SK-N-SH (cell line): ENCODE measurements around the gene KLHL5. TPM values are rescaled to one million over a fixed set of nuclear protein-coding genes. Genes with fewer than 3 reads are reported as not detected.

ENCODE experiments used
- CTCF ChIA-PET: fragments of 300-600, 350-600 bp; formaldehyde crosslinking; extraction: SDS; loops from one replicate; lab custom pipeline; 2021; lab: Yijun Ruan, JAX
- POLR2A ChIA-PET: fragments of 350-600 bp; sonication (Branson Sonifier 250); formaldehyde crosslinking; extraction: SDS; loops from one replicate; lab custom pipeline; 2020; ENCODE audit warnings: antibody characterized with exemption, inconsistent platforms; lab: Yijun Ruan, JAX
- DNase-seq: peaks from one replicate; pipeline ENCODE4 v3.0.0; 2012
- H2AFZ ChIP-seq: fragments of 200-600 bp; sonication (generic); 2 replicates; pipeline ENCODE4 v1.8.1; 2016; ENCODE audit warnings: antibody characterized with exemption, mild to moderate bottlenecking, low read depth
- H3F3A ChIP-seq: fragments of 200-600 bp; sonication (generic); replicated peaks from 2 replicates; pipeline ENCODE3; 2016; ENCODE audit warnings: antibody characterized with exemption, mild to moderate bottlenecking; ENCODE audit not compliant: insufficient read depth
- H3K27ac ChIP-seq, 2 experiments: fragments of 200-500 bp in 1 of 2; fragments of 200-600 bp in 1 of 2; sonication (Bioruptor generic) in 1 of 2; sonication (generic), shearing (Covaris generic) in 1 of 2; 2 replicates each; pipeline versions ENCODE4 v1.5.1 to v1.6.1; 2014 to 2016; ENCODE audit warnings: low read depth in 2 of 2, inconsistent platforms in 1 of 2, low read length in 1 of 2, mild to moderate bottlenecking in 1 of 2, mixed read lengths in 1 of 2
- H3K27me3 ChIP-seq: fragments of 200-600 bp; sonication (generic), shearing (Covaris generic); 2 replicates; pipeline ENCODE4 v1.6.1; 2016; ENCODE audit warnings: mixed run types; ENCODE audit not compliant: insufficient read depth
- H3K36me3 ChIP-seq, 2 experiments: fragments of 200-500 bp in 1 of 2; fragments of 200-600 bp in 1 of 2; sonication (Bioruptor generic) in 1 of 2; sonication (generic) in 1 of 2; replicated peaks in 1 of 2; 2 replicates each; pipeline versions ENCODE3 to v1.5.1; 2014 to 2016; ENCODE audit warnings: low read length in 1 of 2, mild to moderate bottlenecking in 1 of 2; ENCODE audit not compliant: insufficient read depth in 2 of 2, control insufficient read depth in 1 of 2
- H3K4me1 ChIP-seq, 2 experiments: fragments of 200-500 bp in 1 of 2; fragments of 200-600 bp in 1 of 2; sonication (Bioruptor generic) in 1 of 2; sonication (generic), shearing (Covaris generic) in 1 of 2; 2 replicates each; pipeline versions ENCODE4 v1.5.1 to v1.6.1; 2014 to 2016; ENCODE audit warnings: low read depth in 1 of 2, low read length in 1 of 2, mixed run types in 1 of 2; ENCODE audit not compliant: insufficient read depth in 2 of 2, control insufficient read depth in 1 of 2
- H3K4me2 ChIP-seq: fragments of 200-600 bp; sonication (generic), shearing (Covaris generic); 2 replicates; pipeline ENCODE4 v1.6.1; 2017; ENCODE audit warnings: mixed run types
- H3K4me3 ChIP-seq, 2 experiments: fragments of 200-500 bp in 1 of 2; fragments of 200-600 bp in 1 of 2; sonication (Bioruptor generic) in 1 of 2; sonication (generic), shearing (Covaris generic) in 1 of 2; 2 replicates each; pipeline versions ENCODE4 v1.5.1 to v1.8.1; 2014 to 2016; ENCODE audit warnings: low read depth in 2 of 2, inconsistent platforms in 1 of 2, low read length in 1 of 2, mild to moderate bottlenecking in 1 of 2, mixed read lengths in 1 of 2, moderate library complexity in 1 of 2
- H3K79me2 ChIP-seq: fragments of 200-600 bp; sonication (generic); 2 replicates; pipeline ENCODE4 v1.8.1; 2017; ENCODE audit warnings: mild to moderate bottlenecking; ENCODE audit not compliant: insufficient read depth
- H3K9ac ChIP-seq: fragments of 200-600 bp; sonication (generic); 2 replicates; pipeline ENCODE4 v1.6.1; 2017; ENCODE audit warnings: mixed run types
- H3K9me2 ChIP-seq: fragments of 200-600 bp; sonication (generic); 2 replicates; pipeline ENCODE4 v1.6.1; 2017; ENCODE audit warnings: mixed run types
- H3K9me3 ChIP-seq: fragments of 200-600 bp; sonication (generic); 2 replicates; pipeline ENCODE4 v1.6.1; 2017; ENCODE audit warnings: mixed run types, mild to moderate bottlenecking, moderate library complexity
- H4K20me1 ChIP-seq: fragments of 200-600 bp; sonication (generic); 2 replicates; pipeline ENCODE4 v1.6.1; 2017; ENCODE audit warnings: mild to moderate bottlenecking, mixed run types; ENCODE audit not compliant: insufficient read depth
- CHD2 ChIP-seq: fragments of 150-350 bp; IDR thresholded peaks from 2 replicates; pipeline ENCODE4 v1.6.1; 2018; ENCODE audit warnings: low read length; ENCODE audit not compliant: partially characterized antibody
- ELF1 ChIP-seq: IDR thresholded peaks from 2 replicates; pipeline ENCODE4 v1.4.0; 2012
- FOXM1 ChIP-seq: IDR thresholded peaks from 2 replicates; pipeline ENCODE4 v1.4.0; 2012; ENCODE audit warnings: low read depth, mild to moderate bottlenecking
- GATA2 ChIP-seq: sonication (generic); formaldehyde crosslinking; IDR thresholded peaks from 2 replicates; pipeline ENCODE4 v1.5.0; 2020; ENCODE audit warnings: mild to moderate bottlenecking, missing genetic modification reagents
- JUND ChIP-seq: IDR thresholded peaks from 2 replicates; pipeline ENCODE4 v1.4.0; 2012
- MEF2A ChIP-seq: IDR thresholded peaks from 2 replicates; pipeline ENCODE4 v1.4.0; 2012; ENCODE audit warnings: low read depth, borderline replicate concordance
- RAD21 ChIP-seq: IDR thresholded peaks from 2 replicates; pipeline ENCODE4 v1.6.1; 2012; ENCODE audit warnings: mild to moderate bottlenecking, low read length
- RCOR1 ChIP-seq: fragments of 150-350 bp; IDR thresholded peaks from 2 replicates; pipeline ENCODE4 v1.6.1; 2017; ENCODE audit warnings: antibody characterized with exemption, low read length
- REST ChIP-seq: IDR thresholded peaks from 2 replicates; pipeline ENCODE4 v1.6.1; 2012; ENCODE audit warnings: mild to moderate bottlenecking, low read depth, low read length, moderate library complexity
- WGBS: methylation state at CpG from one replicate; pipeline ENCODE4 v1.1.6; 2017; ENCODE audit warnings: low lambda C conversion rate; 5-methylcytosine and 5-hydroxymethylcytosine counted together
- polyA plus RNA-seq, 3 experiments: library from polyadenylated mRNA; depleted of rRNA; stranded (reverse); fragments of >200 nt; gene quantifications; 2 replicates each; pipeline ENCODE4 v1.2.3, GENCODE V29; 2012
- TF ChIP-seq, protein P1 (sequence below): IDR thresholded peaks from 2 replicates; pipeline ENCODE4 v1.4.0; 2012; ENCODE audit warnings: low read depth, borderline replicate concordance
- TF ChIP-seq, protein P2 (sequence below): IDR thresholded peaks from 2 replicates; pipeline ENCODE4 v1.4.0; 2012; ENCODE audit warnings: low read depth, borderline replicate concordance

KLHL5 gene
- polyA plus RNA-seq, 1 of the 3 experiments (the other 2 are of a cell fraction): 33.1 TPM

GRCh38 chr4:39124885-39125599, 63.0 kb downstream of the KLHL5 start:
- peaks cover 2 to 37% of the 10 kb centered on the region in 2 experiments for H3K36me3 ChIP-seq
- CTCF ChIA-PET: interaction anchor here (0.7 to 2.9 kb wide), 4 partner anchors 9 to 366 kb away, joined by 3 to 15 read pairs (median 4); no protein-coding TSS in a partner anchor
- no peaks in the 10 kb centered on the region for H3K27me3 ChIP-seq
- H3K9ac ChIP-seq: no peak overlapping the region
- H3K4me2 ChIP-seq: no peak overlapping the region
- TF ChIP-seq RAD21 (no peak), CHD2 (no peak), ELF1 (no peak), REST (no peak), MEF2A (no peak), JUND (no peak), FOXM1 (no peak), GATA2 (CRISPR knock-in tag) (no peak), RCOR1 (no peak)
- TF ChIP-seq, protein P1, sequence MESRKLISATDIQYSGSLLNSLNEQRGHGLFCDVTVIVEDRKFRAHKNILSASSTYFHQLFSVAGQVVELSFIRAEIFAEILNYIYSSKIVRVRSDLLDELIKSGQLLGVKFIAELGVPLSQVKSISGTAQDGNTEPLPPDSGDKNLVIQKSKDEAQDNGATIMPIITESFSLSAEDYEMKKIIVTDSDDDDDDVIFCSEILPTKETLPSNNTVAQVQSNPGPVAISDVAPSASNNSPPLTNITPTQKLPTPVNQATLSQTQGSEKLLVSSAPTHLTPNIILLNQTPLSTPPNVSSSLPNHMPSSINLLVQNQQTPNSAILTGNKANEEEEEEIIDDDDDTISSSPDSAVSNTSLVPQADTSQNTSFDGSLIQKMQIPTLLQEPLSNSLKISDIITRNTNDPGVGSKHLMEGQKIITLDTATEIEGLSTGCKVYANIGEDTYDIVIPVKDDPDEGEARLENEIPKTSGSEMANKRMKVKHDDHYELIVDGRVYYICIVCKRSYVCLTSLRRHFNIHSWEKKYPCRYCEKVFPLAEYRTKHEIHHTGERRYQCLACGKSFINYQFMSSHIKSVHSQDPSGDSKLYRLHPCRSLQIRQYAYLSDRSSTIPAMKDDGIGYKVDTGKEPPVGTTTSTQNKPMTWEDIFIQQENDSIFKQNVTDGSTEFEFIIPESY: no peak
- TF ChIP-seq, protein P2, sequence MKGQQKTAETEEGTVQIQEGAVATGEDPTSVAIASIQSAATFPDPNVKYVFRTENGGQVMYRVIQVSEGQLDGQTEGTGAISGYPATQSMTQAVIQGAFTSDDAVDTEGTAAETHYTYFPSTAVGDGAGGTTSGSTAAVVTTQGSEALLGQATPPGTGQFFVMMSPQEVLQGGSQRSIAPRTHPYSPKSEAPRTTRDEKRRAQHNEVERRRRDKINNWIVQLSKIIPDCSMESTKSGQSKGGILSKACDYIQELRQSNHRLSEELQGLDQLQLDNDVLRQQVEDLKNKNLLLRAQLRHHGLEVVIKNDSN: no peak
- H3K9me3 ChIP-seq: 0 out of 2 replicates have a peak, but pooled peaks cover 4% of the 10 kb centered on the region
- no peaks in the 10 kb centered on the region for H4K20me1 ChIP-seq
- WGBS: 94% methylated on average over 9 of the region's 9 CpGs
- no peak overlapping the region for H2AFZ ChIP-seq
- POLR2A ChIA-PET: no interaction called here
- no peaks in the 10 kb centered on the region for H3K9me2 ChIP-seq
- no peaks in the 10 kb centered on the region for H3K79me2 ChIP-seq
- no peak overlapping the region for H3K27ac ChIP-seq
- DNase-seq: no peak
- no peaks in the 10 kb centered on the region for H3F3A ChIP-seq
- H3K4me1 ChIP-seq: no peaks in the 10 kb centered on the region
- no peak overlapping the region for H3K4me3 ChIP-seq
